ENCODE measurements around the gene COX6B2.
"Not testable (repeated sequence)": the region's sequence is repeated elsewhere in the genome, so short reads cannot be mapped to it uniquely, and the experiment has no call there.

Gene COX6B2

GRCh38 chr19:55341171-55341588 is 13.3 kb downstream of the COX6B2 start:
- peak; percentile 57 for DNase-seq

- no peak for DNase-seq
These were observed 13.8 kb downstream of the COX6B2 start for GRCh38 chr19:55340784-55341147.

- peak; percentile 55 for DNase-seq
These were observed 14.4 kb downstream of the COX6B2 start for GRCh38 chr19:55339889-55340783.

- peak; percentile 100 for DNase-seq
These were observed 15.2 kb downstream of the COX6B2 start, which contains the start of gene KMT5C for GRCh38 chr19:55339105-55339888. Gene KMT5C (plus strand): TSS chr19:55339876. CDS start chr19:55341937, 2,061 bp downstream.

- DNase-seq: no peak
These were observed 18.4 kb downstream of the COX6B2 start for GRCh38 chr19:55336101-55336500.

- DNase-seq: no peak
These were observed 20.6 kb downstream of the COX6B2 start for GRCh38 chr19:55333870-55334269.

- DNase-seq: not testable (repeated sequence)
These were observed 24.7 kb downstream of the COX6B2 start for GRCh38 chr19:55329791-55330190.

GRCh38 chr19:55328774-55329318 is 25.7 kb downstream of the COX6B2 start:
- DNase-seq: not testable (repeated sequence)

- DNase-seq: no peak
These were observed 29.3 kb downstream of the COX6B2 start, which contains the start of gene TMEM150B for GRCh38 chr19:55325172-55325571. Gene TMEM150B (minus strand): TSS chr19:55325341. CDS start chr19:55321036, 4,305 bp downstream.

GRCh38 chr19:55324662-55325061 is 29.9 kb downstream of the COX6B2 start:
- DNase-seq: no peak

GRCh38 chr19:55322204-55322885 is 32.2 kb downstream of the COX6B2 start:
- no peak for DNase-seq

- DNase-seq: no peak
These were observed 32.9 kb downstream of the COX6B2 start for GRCh38 chr19:55321466-55322137.

- no peak for DNase-seq
These were observed 33.6 kb downstream of the COX6B2 start for GRCh38 chr19:55320844-55321419.

- DNase-seq: no peak
These were observed 34.7 kb downstream of the COX6B2 start for GRCh38 chr19:55319785-55320184.

- no peak for DNase-seq
These were observed 37.9 kb downstream of the COX6B2 start for GRCh38 chr19:55316646-55317045.

- DNase-seq: no peak
These were observed 38.5 kb downstream of the COX6B2 start for GRCh38 chr19:55315956-55316525.

- DNase-seq: no peak
These were observed 40.1 kb downstream of the COX6B2 start for GRCh38 chr19:55314396-55314795.

GRCh38 chr19:55312621-55313512 is 41.7 kb downstream of the COX6B2 start:
- DNase-seq: no peak

GRCh38 chr19:55311797-55312196 is 42.7 kb downstream of the COX6B2 start:
- DNase-seq: no peak

GRCh38 chr19:55311397-55311796 is 43.1 kb downstream of the COX6B2 start:
- DNase-seq: no peak
